ENCODE data around the gene TNS1.

DNA sequence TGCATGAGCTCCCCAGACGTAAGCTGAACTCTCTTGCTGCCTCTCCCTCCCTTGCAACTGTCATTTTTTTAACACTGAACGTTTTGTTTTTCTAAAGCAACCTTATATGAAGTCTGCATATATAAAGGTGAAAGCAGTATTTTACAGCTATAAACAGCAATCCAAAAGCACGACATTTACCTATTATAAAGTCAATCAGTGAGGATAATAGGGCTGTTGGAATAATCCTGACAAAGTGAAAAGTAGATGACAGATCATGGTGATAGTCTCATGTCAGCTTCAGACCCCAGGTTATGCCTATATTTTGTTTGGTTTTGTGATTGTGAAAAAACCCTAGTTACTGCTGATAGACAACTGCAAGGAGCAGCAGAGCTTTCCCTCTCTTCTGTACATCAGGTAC lies 195.8 kb downstream of the TNS1 start:
- TF ChIP-seq, protein P1, sequence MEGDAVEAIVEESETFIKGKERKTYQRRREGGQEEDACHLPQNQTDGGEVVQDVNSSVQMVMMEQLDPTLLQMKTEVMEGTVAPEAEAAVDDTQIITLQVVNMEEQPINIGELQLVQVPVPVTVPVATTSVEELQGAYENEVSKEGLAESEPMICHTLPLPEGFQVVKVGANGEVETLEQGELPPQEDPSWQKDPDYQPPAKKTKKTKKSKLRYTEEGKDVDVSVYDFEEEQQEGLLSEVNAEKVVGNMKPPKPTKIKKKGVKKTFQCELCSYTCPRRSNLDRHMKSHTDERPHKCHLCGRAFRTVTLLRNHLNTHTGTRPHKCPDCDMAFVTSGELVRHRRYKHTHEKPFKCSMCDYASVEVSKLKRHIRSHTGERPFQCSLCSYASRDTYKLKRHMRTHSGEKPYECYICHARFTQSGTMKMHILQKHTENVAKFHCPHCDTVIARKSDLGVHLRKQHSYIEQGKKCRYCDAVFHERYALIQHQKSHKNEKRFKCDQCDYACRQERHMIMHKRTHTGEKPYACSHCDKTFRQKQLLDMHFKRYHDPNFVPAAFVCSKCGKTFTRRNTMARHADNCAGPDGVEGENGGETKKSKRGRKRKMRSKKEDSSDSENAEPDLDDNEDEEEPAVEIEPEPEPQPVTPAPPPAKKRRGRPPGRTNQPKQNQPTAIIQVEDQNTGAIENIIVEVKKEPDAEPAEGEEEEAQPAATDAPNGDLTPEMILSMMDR (IDR thresholded peaks at IDR 0.05 in 2 of 3, conservative IDR thresholded peaks at IDR 0.05 in 1 of 3; ENCODE audit: borderline replicate concordance in 1 of 3, insufficient read depth in 1 of 3, low read depth in 2 of 3, low read length in 2 of 3) = no peak
- TF ChIP-seq POLR2A (IDR thresholded peaks at IDR 0.05; ENCODE audit: borderline replicate concordance, extremely low read depth, insufficient read depth, insufficient read length) (no peak), EZH2phosphoT487 (IDR thresholded peaks at IDR 0.05; ENCODE audit: borderline replicate concordance) (no peak)

Measured in HCT116 (cell line).